ENCODE data around the gene OR56A5.
"Not testable (repeated sequence)": the region's sequence is repeated elsewhere in the genome, so short reads cannot be mapped to it uniquely, and the experiment has no call there.

Gene OR56A5, protein sequence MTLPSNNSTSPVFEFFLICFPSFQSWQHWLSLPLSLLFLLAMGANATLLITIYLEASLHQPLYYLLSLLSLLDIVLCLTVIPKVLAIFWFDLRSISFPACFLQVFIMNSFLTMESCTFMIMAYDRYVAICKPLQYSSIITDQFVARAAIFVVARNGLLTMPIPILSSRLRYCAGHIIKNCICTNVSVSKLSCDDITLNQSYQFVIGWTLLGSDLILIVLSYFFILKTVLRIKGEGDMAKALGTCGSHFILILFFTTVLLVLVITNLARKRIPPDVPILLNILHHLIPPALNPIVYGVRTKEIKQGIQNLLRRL

DNA sequence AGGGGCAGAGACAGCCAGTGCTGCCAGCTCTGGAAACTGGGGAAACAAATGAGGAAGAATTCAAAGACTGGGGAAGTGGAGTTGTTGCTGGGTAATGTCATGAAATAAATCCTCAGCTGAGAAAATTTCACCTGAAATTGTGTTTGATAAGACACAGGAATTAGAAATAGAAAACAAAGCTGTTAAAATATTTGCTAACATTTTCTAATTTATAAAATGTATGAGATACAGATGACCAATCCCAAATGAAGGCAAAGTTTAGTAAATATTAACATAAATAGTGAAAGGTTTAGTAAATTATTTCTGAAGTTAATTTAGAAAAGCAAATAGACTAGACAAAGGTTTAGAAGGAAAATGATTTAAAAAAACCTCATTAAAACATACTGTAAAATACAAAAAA is at the start of gene OR56A5:
TSS of gene OR56A5 (minus strand) at position 101 of the 400 bp plus-strand sequence. CDS start at position 101, 0 bp downstream.
- no peak for DNase-seq

DNA sequence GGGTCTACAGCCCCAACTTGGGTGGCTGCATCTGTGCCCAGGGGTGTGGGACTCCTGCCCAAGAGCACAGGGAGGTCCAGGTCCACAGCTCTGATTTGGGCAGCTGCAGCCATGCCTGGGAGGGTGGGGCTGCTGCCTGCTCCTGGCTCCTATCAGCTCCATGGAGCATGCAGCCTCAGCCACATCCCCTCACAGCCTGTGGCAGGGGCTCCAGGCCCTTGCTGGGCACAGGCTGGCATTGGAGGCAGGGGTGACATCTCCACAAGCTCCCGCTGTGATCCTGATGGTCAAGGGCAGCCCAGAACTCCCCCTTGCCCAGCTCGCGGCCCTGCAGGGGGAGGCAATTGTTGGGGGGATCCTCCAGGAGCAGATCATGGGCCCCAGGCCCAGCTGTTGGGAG is 44.7 kb upstream of the OR56A5 start:
- DNase-seq = no peak

DNA sequence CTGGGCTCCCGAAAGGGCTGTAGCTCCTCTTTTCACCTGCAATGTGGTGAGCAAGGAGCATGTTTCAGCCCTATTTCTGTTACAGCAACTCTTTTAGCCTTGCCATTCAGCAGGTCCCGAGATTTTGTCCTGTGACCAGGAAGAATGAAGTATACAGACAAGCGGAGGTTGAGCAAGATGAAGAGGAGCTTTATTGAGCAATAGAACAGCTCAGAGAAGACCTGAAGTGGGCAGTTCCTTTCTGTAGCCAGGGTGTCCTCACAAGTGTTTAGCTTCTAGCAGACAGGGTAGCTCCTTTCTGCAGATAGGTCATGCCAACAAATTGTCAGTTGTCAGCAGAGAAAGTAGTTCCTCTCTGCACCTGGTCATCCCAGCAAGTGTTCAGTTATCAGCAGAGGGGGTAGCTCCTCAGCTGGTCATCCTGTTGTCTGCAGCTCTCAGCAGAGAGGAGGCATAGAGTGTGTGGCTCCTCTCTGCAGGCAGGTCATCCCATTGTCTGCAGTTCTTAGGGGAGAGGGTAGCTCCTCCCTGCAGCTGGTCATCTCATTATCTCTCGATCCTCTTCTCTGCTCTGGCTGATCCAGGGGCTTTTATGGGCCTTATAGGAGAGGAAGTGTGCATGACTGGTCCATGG is 43.9 kb upstream of the OR56A5 start:
- no peak for DNase-seq

DNA sequence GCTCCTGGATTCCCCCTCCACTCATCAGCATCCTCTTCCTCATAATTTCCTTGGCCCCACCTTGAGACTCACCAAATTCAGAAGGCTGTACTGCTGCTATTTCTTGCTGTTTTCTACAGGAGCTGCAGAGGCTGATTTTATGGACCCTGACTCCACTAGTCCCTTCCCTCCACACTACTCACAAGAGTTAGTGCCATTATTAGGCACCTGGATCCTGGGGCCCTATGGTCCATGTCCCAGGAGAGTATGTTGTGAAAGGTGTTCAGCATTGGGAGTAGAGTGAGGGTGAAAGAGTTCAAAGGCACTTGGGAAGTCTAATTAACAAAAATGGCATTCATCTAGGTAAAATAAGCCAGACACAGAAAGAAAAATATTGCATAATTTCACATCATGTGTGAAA is 38.6 kb upstream of the OR56A5 start, which contains the start of gene OR56A4:
TSS of gene OR56A4 (minus strand) at position 101 of the 400 bp plus-strand sequence. CDS start 3,954 bp downstream, outside the sequence.
- no peak for DNase-seq

DNA sequence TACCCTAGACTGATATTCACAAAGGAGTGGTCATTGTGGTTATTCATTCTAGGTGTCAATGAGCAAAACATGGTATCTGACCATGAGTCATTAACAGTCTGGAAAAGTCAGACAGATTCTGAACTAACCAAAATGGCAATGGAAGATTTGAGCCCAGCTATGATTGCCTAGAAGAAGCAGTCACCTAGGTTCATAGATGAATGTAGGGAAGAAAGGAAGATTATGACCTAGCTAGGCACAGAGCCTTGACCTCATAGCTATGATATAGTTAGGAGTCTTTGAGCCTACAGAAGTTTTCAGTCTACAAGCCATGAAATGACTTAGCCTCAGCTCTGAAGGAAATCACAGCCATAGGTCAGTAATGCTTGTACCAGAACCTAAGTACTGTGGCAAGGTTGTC is 38.1 kb upstream of the OR56A5 start:
- no peak for DNase-seq

DNA sequence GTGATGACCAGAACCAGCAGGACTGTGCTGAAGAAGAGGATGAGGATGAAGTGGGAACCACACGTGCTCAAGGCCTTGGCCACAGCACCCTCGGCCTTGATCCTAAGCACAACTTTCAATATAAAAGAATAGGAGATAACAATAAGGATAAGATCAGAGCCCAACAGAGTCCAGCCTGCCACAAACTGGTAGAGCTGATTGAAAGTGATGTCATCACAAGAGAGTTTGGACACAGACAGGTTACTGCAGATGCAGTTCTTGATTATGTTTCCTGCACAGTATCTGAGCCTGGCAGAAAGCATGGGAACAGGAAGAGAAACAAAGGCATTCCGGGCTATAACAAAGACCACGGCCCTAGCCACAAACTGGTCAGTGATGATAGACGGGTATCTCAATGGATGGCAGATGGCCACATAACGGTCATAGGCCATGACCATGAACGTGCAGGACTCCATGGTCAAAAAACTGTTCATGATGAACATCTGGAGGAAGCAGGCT is 34.0 kb upstream of the OR56A5 start:
- DNase-seq = no peak

DNA sequence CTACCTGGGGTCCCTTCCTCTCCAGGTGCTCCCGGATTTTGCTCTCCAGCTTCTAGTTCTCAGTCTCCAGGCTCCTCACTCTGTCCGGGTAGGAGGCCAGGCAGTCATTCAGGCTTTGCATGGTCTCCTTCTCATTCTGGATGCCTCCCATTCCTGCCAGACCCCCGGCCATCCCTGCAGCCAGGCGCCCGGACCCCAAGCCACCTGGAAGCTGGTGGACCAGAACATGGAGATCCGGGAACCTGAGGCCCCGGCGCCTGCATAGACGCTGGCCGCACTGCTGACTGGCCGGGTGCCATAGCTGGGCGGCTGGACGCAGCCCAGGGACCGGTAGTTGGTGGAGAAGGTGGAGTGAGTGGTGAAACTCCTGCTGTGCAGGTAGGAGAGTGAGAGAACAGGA is 26.5 kb upstream of the OR56A5 start:
- DNase-seq = no peak

DNA sequence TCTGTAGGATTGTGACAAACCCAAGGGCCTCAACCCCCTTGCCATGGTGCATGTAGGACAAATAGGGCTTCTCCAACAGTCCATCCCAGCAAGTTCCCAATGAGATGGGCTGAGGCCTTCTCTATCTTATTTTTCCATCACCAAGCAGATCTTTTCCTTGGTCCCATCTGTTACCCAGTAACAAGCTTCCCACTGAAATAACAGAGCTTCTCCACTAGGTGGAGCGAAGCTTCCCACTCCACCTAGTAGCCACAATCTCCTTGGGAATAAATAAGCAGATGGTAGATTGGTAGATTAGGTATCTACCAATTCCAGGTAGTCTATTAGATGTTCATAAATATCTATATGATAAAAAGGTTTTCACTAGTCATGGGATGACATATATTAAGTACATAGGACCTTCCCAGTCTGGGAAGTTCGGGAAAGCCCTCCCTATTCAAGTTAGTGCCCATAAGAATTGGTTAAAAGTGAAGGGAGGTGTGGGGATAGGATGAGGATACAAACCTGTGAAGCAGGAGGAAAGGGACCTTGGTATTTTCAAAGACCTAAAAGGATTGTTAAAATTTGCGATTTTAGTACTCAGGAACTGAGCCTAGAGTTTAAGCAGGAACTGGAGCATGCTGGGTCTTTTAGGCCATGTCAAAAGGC is 24.4 kb upstream of the OR56A5 start:
- DNase-seq = no peak

DNA sequence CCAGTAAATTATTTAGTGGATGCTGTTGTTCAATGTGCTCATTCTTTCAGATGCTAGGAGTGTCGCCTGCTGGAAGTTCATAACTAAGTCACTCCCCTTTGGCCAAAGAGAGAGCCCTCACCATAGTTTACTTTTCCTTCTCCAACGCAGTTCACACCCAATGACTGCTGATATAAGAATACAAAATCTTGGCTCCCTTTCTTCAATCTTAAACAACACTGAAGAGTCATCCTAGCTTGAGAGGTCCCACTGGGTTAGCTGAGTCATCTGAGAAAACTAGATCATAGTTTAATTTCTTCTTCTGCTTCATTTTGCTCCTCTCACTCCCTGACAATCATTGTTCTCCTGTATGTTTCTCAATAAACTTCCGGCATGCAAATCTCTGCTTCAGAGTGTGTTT is 23.9 kb upstream of the OR56A5 start:
- DNase-seq = no peak

DNA sequence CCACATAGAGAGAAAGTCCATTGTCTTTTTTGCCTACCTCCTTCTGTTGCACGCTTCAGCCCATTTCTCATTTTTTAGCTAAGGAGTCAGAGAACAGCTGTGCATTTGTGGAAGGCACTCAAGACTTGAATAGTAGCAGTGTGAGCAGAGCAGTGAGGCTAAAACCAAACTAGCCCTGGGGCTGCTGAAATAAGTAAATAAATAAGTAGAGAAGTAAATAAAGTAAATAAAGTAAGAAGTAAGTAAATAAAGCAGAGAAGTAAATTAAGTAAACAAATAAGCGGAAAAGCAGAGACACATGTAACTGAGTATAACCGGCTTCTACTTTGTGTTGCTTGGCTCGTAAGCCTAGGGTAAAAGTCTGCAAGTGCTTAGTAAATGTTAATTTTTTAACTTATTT is 20.9 kb upstream of the OR56A5 start:
- DNase-seq = no peak

DNA sequence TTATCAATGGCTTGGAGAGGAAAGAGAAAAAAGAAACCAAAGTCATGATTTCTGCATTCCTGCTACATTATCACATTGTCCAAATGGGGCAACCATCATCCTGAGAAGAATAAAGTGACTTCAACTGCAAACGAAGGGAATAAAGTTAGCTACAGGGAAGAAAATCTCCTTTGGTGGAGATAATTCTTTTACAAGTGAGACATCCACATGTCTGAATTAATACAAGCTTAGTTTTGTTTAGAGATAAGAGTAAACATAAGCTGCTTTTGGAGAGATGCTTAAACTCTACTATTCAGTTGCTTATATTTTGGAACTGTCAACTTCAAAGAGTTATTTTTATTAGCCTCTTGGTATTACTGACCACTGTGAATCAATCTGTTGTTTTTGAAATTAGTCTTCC is 18.6 kb upstream of the OR56A5 start, which contains the start of gene OR52L1:
TSS of gene OR52L1 (minus strand) at position 101 of the 400 bp plus-strand sequence. CDS start at position 46, 55 bp downstream.
- no peak for DNase-seq

DNA sequence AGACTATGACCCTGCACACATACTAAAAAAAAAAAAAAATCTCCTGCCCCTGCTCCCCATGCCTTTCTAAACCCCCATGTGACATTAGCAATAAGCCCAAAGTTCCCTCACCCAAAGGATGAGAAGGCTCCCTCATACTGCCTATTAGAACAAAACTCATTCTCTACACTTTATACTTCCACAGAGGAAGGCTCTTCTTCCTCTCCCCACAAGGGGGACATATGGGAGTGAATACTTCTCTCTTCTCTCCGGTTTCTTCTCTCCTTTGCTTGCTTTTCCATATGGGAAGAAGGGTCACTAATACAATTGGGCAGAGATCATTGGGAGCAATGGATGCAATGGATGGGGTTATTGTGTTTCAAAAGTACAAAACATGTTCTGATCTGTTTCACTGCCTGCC is 15.1 kb upstream of the OR56A5 start:
- DNase-seq = no peak

DNA sequence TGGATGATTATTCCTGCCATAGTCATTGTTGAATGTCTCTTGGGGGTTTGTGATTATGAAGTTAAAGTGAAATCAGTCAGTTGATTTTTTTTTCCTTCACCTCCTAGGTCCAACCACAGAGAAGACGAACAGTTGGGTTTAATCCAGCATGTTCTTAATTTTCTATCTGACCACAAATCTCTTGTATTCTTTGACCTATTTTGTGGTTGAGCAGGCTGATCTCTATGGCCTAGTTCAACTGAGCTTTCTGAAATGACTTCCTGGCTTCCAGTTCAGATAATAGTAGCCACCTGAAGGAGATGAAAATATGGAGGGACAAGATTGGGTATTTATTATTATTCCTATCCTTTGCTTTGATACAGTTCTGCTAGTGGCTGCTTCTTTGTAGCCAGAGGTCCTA is 5.2 kb upstream of the OR56A5 start:
- no peak for DNase-seq

DNA sequence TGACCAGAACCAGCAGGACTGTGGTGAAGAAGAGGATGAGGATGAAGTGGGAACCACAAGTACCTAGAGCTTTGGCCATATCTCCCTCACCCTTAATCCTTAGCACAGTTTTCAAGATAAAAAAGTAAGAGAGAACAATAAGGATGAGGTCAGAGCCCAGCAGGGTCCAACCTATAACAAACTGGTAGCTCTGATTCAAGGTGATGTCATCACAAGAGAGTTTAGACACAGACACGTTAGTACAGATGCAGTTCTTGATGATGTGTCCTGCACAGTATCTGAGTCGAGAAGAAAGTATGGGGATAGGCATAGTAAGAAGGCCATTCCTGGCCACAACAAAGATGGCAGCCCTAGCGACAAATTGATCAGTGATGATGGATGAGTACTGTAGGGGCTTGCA is 586 bp downstream of the OR56A5 start:
- DNase-seq = no peak

DNA sequence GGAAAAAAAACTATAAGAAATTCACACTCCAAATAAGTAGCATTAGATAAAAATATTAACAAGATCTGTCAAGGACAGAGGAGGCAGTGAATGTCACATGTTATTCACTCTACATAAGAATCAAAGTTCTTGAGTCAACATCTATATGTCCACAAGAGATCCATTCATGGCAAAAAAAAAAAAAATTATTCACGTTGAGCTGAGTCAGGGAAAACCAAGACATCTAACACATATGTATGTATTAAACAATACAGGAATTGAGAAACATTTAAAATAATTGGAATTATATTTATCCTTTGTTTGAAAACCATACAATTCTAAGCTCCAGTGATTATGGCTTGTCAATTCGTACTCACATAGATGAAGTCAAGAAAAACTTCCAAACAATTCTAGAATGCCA is 1.3 kb downstream of the OR56A5 start:
- no peak for DNase-seq

DNA sequence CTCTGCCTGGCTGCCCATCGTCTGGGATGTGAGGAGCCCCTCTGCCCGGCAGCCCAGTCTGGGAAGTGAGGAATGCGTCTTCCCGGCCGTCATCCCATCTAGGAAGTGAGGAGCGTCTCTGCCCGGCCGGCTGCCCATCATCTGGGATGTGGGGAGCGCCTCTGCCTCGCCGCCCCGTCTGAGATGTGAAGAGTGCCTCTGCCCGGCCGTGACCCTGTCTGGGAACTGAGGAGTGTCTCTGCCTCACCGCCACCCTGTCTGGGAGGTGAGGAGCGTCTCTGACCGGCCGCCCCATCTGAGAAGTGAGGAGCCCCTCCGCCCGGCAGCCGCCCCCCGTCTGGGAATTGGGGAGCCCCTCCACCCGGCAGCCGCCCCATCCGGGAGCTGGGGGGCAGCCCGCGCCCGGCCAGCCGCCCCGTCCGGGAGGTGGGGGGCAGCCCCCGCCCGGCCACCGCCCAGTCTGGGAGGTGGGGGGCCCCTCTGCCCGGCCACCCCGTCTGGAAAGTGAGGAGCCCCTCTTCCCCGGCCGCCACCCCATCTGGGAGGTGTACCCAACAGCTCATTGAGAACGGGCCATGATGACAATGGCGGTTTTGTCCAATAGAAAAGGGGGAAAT is 7.5 kb downstream of the OR56A5 start:
- DNase-seq = not testable (repeated sequence)

DNA sequence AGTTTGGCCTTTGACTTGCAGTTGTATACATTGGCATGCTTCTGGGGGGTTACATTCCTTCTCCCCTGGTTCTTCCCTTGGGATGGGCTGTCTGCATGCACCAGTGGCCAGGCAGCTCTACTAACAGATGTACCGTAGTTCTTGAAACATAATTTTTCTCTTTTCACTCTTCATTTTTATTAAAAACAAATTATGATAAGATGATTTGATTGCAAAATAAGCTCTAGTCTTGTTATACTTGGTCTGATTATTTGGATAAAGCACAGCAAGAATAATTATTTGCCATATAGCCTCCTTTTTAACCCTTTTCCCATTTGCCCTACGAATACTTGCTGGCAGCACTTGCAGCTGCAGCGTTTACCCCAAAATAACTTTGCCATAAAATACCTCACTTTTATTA is 12.7 kb downstream of the OR56A5 start:
- no peak for DNase-seq

DNA sequence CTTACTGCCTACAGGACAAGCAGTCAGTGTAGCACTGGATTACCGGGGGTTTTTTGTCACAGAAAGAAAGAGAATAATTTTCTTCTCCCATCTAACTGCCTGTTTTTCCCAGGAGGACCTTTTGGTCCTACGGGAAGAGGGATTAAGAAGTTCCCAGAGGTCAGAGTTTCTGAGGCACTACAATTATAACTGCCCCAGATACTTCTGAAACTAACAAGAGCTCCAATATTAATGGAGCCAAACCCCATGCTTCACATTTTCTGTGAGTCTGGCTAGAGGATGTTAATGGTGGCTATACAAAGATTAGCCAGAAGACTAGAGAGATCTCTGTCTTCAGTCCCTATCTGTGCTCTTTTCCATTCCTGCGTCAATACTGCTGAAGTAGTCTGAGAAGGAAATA is 26.3 kb downstream of the OR56A5 start, which contains the start of gene OR56A3:
TSS of gene OR56A3 (plus strand) at position 301 of the 400 bp plus-strand sequence. CDS start 5,096 bp downstream, outside the sequence.
- DNase-seq = no peak

DNA sequence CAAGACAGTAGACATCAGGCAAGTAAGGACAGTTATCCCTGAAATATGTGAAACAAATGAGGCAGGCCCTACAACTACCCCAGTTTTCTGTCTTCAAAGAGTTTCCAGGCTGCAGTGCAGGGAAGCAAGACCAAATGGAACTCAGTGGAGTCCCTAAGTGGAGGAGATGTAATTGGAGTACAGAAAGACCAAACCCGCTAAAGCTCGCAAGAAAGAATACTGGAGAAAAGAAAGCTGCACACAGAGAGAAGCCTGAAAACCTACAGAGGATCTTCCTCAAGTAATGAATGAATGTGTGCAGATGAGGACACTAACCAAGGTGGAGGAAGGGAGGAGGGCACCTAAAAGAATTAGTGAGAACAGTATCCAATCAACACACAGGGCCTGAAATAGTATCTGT is 27.5 kb downstream of the OR56A5 start:
- DNase-seq = no peak

DNA sequence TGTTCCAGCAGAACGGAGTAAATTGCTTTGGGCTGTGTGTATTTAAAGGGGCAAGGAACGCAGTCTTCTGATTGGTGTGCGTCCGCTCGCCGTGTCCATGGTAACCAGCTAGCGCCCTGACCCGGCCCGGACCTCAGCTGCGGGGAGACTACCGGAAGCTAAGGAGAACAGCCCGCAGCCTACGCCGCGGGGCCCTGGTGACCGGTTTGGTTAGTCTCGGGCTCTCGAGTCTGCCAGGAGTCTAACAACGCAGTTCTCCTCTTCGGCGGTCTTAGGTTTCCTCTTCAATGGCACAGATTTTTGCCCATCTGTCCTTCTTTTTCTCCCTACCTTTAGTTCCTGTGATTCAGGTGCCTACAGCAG is 29.7 kb downstream of the OR56A5 start:
- peak in 1 of 51 donors; percentile 2 for DNase-seq

DNA sequence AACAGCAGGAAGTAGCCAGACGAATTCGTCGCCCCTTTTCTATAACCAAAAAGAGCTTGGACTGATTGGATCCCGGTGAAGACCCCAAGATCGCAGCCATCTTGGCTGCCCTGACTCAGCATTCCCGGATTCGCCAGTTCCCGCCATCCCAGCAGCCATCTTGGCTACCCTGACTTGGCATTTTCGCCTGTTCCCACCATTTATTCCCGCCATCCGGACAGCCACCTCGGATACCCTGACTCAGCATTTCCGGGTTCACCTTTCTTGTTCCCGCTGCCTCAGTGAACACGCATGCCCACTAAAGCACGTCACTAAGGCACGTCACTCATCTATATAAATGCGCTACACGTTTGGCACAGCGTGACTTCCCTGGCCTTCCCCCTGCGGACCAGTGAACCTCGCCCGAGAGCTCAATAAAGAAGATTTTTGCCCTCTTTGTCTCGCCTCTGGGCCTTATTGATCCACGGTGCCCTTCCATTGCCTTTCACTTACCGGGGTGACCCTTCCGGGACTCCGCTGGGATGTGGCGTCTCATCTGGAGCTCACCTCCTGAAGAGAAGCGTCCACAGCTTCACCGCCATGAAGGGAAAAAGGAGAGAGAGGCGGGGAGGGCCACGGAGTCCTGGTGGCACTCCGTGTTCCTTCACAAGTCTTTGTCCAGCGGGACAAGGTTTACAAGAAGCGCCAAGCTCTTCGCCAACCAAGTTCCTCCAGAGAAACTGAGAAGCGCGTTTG is 30.3 kb downstream of the OR56A5 start:
- no peak for DNase-seq

Data from hypothalamus (tissue), 51 donors.